ENCODE data around the gene ZNF385B.
"Not testable (repeated sequence)": the region's sequence is repeated elsewhere in the genome, so short reads cannot be mapped to it uniquely, and the experiment has no call there.

The ZNF385B gene

GRCh38 chr2:179800776-179801175 lies 60.6 kb downstream of the ZNF385B start:
- no peak for DNase-seq

DNA sequence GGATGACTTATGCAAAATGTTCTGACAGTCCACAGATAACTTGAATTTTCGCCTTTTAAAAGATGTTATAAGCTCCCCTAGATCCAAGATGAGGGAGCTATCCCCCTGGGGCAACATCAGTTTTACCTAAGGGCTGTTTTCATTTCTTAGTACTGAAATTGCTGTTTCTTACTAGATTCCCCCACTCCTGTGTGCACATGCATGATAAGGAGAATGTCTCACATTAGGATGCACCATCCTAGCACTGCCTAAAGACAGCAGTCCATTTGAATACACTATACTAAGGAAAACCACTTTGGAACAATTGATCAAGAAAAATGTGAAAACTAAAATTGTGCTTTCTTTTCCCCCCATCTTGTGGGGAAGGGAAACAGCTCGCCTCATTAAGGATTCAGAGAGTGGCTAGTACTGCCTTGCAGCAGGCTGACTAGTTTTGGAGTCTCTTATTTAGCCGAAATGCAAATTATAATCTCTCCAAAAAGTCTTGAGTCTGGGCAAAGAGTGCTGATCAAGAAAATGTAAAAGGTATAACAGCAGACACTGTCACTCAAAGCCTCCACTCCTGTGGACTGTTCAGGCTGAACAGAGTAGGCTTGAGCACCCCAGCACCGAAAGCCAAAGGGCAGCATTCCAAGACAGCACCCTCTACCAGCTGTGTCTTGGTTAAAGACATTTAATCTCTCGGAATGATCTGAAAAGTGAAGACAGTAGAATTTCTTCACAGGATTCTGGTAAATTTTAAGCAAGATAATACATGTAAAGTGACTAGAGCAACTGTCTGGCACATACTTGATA lies 65.0 kb downstream of the ZNF385B start:
- DNase-seq: no peak

- no peak for DNase-seq
Measured at GRCh38 chr2:179793902-179794301, 67.5 kb downstream of the ZNF385B start.

GRCh38 chr2:179793238-179793637 lies 68.2 kb downstream of the ZNF385B start:
- DNase-seq: no peak

- no peak for DNase-seq
Measured at GRCh38 chr2:179790235-179791217, 70.9 kb downstream of the ZNF385B start.

- DNase-seq: no peak
Measured at GRCh38 chr2:179788104-179788503, 73.3 kb downstream of the ZNF385B start.

GRCh38 chr2:179787601-179788000 lies 73.8 kb downstream of the ZNF385B start:
- no peak for DNase-seq

GRCh38 chr2:179785902-179786301 lies 75.5 kb downstream of the ZNF385B start:
- DNase-seq: peak in 1 of 5 experiments; percentile 15

DNA sequence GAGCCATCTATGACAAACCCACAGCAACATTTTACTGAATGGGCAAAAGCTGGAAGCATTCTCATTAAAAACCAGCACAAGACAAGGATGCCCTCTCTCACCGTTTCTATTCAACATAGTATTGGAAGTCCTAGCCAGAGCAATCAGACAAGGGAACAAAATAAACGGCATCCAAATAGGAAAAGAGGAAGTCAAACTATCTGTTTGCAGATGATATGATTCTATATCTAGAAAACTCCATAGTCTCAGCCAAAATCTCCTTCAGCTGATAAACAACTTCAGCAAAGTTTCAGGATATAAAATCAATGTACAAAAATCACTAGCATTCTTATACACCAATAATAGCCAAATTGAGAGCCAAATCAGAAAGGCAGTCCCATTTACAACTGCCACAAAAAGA lies 79.1 kb downstream of the ZNF385B start:
- not testable (repeated sequence) for DNase-seq

GRCh38 chr2:179773986-179774385 lies 87.4 kb downstream of the ZNF385B start:
- DNase-seq: peak in 1 of 5 experiments; percentile 1

DNA sequence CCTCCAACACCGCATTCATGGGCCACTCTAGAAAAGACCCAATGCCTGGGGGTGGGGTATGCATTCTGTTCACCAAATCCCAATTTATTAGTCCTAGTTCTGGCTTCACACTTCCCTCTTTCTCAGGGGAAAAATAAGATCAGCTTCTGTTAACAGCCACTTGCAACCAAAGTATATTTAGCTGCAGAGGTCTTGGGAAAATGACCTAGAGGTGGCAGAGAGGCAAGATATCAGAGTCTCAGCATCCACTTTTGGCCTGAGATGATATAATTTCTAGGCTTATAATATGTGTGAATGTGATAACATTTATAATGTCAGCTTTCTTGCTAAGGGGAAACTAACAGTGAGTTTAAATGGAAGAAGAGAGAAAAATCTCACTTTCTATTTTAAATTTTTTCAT lies 89.1 kb downstream of the ZNF385B start:
- DNase-seq: no peak

GRCh38 chr2:179771791-179772190 lies 89.6 kb downstream of the ZNF385B start:
- DNase-seq: no peak

GRCh38 chr2:179770029-179770428 lies 91.4 kb downstream of the ZNF385B start:
- no peak for DNase-seq

- DNase-seq: no peak
Measured at GRCh38 chr2:179769323-179769722, 92.1 kb downstream of the ZNF385B start.

- no peak for DNase-seq
Measured at GRCh38 chr2:179768765-179769164, 92.6 kb downstream of the ZNF385B start.

GRCh38 chr2:179765666-179766065 lies 95.7 kb downstream of the ZNF385B start:
- no peak for DNase-seq

GRCh38 chr2:179764710-179765109 lies 96.7 kb downstream of the ZNF385B start:
- no peak for DNase-seq

DNA sequence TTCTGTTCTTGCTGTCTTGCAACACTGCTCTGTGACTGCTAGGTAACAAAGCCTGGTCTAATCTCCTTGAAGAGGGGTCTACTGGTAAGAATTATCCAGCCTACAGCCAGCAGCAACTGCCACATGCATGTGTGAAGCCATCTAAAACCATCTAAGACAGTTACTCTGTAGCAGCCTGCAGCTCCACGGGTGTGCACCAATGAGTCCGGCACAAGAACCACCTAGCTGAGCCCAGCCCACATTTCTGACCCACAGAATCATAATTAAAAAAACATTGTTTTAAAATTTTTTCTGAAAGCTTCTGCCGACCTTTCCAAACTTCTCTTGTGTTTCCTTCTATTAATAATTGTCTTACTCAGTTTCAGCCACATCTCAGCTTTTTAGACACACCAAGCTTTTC lies 102.8 kb downstream of the ZNF385B start:
- no peak for DNase-seq

GRCh38 chr2:179751163-179751809 lies 110.1 kb downstream of the ZNF385B start:
- DNase-seq: peak in 1 of 5 experiments; percentile 6

DNA sequence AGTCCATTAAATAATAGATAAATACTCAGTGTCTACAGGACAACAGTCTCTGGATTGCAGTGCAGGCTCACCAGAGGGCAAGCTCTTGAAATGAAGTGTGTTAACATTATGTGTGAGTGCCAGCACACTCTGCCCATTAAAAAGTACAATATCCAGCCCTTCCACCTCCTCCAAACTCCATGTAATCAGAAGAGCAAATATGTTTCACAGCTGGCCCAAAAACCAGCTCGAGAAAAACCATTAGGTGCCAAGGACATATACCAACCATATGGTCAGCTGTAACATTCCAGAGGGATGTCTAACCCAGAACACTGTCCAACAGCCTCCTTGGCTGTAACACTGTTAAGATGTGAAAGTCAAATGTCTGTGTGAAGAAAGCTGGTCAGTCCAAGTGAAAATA lies 112.2 kb downstream of the ZNF385B start:
- DNase-seq: no peak

- DNase-seq: no peak
Measured at GRCh38 chr2:179746981-179747380, 114.4 kb downstream of the ZNF385B start.

DNA sequence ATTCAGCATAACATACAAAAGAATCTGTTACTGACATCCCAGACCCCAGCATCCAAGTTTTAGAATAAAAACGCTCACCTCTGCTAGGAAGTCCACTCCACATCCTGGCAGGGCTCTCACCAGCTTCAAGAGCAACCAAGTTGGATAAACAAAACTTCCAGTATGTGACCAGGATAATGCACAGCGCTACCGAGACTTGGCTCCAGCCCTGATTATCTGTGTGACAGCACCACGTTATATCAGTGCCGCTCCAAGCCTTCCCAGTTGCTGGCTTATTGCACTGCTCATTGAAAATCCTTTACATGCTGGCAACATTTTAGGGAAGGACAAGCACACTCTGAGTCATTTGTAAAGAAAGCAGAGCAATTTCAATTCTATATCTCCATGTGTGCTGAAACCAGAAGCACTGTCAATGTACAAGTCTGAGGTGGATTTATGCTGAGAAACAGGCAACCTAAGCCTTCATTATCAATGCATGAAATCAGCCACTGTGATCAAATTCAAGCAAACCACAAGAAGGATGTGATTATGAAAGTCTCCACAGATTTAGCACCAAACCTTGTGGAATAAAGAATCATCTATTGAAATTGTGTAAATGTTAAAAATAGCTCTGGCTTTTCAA lies 115.7 kb downstream of the ZNF385B start:
- DNase-seq: peak in 1 of 5 experiments; percentile 20

DNA sequence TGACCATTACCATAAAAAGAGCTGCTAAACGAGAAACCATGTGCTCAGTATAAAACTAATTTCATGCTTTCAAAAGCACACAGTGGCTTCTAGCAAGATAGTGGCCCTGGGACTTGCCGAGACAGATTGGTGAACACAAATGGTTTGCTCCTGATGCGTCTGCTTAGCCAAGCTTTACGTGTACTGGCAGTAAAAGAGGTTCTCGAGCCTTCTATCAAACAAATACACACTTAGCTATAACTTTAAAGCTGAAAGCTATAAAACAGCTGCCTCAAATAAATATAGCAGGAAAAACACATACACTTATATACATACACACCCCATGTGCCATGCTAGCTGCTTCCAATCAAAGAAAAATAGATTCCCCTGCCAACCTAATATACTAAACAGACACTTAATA lies 117.0 kb downstream of the ZNF385B start:
- no peak for DNase-seq

Measured in T-helper 2 cell (primary cell).